PFSK-1 (cell line): Measurements from ENCODE around the gene DHRSX.

Experiments
- FOXP2 ChIP-seq: optimal IDR thresholded peaks from 2 replicates; pipeline ENCODE3; 2011; ENCODE audit warnings: borderline replicate concordance, control low read depth, inconsistent platforms; ENCODE audit not compliant: insufficient read depth; ENCODE audit errors: extremely low read length, extremely low read depth
- POLR2AphosphoS5 ChIP-seq: IDR thresholded peaks from 2 replicates; pipeline ENCODE4 v1.6.1; 2012; ENCODE audit warnings: low read depth, mild to moderate bottlenecking, control low read depth, low read length, moderate library complexity
- TAF1 ChIP-seq: IDR thresholded peaks from 2 replicates; pipeline ENCODE4 v1.6.1; 2012; ENCODE audit warnings: low read length, control low read depth, borderline replicate concordance; ENCODE audit not compliant: insufficient read depth
- TF ChIP-seq, protein P1 (sequence below), 2 experiments: IDR thresholded peaks; 2 replicates each; pipeline versions ENCODE4 v1.6.1 to v1.8.0; 2011 to 2012; ENCODE audit warnings: low read depth in 2 of 2, low read length in 2 of 2, control low read depth in 1 of 2, inconsistent platforms in 1 of 2, mild to moderate bottlenecking in 1 of 2, moderate library complexity in 1 of 2; ENCODE audit not compliant: insufficient read depth in 1 of 2

DNA sequence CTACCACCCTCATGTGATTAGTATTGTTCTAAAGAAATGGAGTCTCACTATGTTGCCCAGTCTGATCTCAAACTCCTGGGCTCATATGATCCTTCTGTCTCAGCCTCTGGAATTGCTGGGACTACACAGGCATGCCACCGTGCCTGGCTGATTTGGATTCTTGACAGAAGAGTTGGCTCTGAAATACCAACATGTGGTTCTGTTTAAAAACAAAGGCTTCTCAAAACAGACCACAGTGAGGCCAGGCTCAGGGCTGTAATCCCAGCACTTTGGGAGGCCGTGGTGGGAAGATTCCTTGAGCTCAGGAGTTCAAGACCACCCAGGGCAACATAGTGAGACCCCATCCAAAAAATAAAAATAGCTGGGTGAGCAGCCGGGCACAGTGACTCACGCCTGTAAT is 126.7 kb downstream of the DHRSX start:
- TF ChIP-seq, protein P1, sequence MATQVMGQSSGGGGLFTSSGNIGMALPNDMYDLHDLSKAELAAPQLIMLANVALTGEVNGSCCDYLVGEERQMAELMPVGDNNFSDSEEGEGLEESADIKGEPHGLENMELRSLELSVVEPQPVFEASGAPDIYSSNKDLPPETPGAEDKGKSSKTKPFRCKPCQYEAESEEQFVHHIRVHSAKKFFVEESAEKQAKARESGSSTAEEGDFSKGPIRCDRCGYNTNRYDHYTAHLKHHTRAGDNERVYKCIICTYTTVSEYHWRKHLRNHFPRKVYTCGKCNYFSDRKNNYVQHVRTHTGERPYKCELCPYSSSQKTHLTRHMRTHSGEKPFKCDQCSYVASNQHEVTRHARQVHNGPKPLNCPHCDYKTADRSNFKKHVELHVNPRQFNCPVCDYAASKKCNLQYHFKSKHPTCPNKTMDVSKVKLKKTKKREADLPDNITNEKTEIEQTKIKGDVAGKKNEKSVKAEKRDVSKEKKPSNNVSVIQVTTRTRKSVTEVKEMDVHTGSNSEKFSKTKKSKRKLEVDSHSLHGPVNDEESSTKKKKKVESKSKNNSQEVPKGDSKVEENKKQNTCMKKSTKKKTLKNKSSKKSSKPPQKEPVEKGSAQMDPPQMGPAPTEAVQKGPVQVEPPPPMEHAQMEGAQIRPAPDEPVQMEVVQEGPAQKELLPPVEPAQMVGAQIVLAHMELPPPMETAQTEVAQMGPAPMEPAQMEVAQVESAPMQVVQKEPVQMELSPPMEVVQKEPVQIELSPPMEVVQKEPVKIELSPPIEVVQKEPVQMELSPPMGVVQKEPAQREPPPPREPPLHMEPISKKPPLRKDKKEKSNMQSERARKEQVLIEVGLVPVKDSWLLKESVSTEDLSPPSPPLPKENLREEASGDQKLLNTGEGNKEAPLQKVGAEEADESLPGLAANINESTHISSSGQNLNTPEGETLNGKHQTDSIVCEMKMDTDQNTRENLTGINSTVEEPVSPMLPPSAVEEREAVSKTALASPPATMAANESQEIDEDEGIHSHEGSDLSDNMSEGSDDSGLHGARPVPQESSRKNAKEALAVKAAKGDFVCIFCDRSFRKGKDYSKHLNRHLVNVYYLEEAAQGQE (IDR thresholded peaks at IDR 0.05; ENCODE audit: insufficient read depth in 1 of 2, low read depth in 2 of 2, low read length in 2 of 2) = no peak
- TF ChIP-seq POLR2AphosphoS5 (no peak), TAF1 (no peak), FOXP2 (no peak)
